Stimulated activated CD8-positive, alpha-beta memory T cell treated with anti-CD3 and anti-CD28 coated beads, Interleukin-12 subunit alpha, Interleukin-12 subunit beta, amount 100 ng/mL, for 4 hours (primary cell): Measurements from ENCODE around the gene SNN.

Source experiments
- DNase-seq: peaks from one replicate; pipeline ENCODE4 v3.0.0-alpha.2; 2020; ENCODE audit warnings: low read depth

The SNN gene

DNA sequence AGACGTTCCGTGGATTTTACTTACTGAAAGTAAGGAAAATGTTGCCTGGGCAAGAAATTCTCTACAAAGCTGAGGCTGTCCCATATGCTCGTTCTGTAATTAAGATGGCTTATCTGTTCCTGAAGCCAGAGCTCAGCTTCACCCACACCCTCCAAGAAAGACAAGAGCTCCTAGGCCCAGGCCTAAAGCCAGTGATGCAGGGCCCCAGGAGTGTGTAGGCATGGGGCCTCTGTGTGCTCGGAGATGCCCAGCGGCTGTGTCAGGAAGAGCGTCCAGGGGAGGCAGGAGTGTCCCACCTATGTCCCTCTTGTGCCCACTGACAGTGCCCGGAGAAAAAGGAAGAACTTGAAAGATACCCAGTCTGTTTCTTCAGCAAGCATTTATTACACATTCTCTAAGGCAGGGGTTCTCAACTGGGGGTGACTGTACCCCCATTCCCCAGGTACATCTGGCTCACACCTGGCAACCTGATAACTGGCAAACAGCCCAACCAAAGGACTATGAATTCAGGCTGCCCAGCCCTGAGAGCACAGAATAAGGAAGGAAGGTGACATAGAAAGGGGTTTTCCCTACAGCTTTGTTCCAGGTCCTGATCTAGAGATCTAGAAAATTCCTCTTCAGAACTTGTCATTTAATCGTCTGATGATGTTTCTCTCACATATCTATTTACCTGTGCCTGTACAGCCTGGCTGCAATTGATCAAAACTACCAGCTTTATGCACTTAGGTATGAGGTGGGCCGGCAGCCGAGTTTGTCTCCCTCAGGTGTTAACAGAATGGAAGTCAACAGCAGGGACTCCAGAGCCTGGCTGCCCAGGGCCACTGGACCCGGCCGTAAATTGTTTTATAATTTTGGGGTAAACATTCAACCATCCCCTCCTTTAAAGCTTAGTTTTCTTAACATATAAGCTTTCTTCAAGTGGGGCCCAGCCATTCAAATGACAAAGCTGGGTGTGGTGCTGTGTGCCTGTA, 12.0 kb downstream of the SNN start:
- no peak for DNase-seq

GRCh38 chr16:11681556-11681955, 13.3 kb downstream of the SNN start:
- DNase-seq = no peak

DNA sequence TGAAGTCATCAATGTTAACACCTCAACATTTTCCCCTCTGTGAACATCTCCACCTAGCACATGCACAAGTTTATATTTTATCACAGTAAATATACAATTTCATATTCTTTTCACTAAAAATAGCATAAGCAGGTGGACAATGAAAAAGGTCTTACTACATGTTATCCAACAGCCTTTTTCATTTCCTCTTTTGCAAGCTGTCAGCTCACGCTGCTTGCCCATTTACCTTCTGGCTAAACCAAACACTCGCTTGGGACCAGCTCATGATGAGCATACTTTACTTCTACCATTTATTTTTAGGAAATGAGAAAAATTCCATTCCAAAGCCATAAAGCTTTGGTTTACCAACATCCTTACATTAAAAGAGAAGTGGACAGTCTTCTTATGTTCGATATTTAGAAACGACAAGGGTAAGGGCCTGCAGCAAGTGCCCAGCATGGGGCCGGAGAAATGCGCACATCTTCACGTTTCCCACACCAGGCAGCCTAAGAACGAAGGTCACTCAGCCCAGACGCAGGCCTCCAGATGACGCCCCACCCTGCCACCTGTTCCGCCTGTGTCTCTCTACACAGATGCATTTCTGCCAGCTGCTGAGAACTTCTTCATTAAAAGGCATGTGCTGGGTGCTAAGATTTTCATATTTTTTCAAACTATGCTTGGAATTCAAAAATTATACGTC, 13.9 kb downstream of the SNN start:
- DNase-seq = no peak

GRCh38 chr16:11682655-11683096, 14.4 kb downstream of the SNN start:
- no peak for DNase-seq

- no peak for DNase-seq
Observed at GRCh38 chr16:11683145-11683544, 14.9 kb downstream of the SNN start.

DNA sequence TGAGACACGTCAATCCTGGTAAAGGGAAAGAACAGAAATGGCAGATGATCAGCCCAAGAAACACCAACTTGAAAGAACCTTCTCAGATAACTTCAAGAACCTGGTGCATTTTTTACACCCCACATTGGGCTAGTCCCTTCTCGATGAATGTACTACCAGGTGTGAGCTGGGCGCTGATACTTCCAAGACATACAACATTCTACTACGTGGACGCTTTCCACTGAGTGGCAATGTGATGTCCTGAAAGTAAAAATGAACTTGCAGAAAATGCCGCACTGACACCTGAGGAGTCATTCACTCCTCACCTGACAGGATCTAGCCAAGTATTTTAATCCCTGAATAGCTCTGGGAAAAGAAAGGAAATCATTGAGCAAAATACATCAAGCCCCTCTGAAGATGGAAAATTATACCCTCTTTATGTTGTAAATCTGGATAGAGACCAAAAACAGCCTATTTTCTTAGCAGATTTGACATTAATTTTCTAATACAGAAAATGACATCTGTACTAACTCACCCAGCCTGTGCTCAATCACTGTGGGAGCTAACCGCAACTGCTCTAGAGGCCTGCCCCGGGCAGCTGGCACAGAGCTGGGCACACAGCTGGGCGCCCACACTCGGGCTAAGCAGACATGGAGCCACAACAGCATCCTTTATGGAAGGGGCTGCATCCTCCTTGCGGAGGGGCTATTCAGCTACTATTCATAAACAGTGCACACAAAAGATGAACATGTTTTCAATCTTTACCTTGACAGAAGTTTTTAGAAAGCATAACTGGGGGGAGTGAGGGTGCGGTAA, 16.2 kb downstream of the SNN start:
- no peak for DNase-seq

DNA sequence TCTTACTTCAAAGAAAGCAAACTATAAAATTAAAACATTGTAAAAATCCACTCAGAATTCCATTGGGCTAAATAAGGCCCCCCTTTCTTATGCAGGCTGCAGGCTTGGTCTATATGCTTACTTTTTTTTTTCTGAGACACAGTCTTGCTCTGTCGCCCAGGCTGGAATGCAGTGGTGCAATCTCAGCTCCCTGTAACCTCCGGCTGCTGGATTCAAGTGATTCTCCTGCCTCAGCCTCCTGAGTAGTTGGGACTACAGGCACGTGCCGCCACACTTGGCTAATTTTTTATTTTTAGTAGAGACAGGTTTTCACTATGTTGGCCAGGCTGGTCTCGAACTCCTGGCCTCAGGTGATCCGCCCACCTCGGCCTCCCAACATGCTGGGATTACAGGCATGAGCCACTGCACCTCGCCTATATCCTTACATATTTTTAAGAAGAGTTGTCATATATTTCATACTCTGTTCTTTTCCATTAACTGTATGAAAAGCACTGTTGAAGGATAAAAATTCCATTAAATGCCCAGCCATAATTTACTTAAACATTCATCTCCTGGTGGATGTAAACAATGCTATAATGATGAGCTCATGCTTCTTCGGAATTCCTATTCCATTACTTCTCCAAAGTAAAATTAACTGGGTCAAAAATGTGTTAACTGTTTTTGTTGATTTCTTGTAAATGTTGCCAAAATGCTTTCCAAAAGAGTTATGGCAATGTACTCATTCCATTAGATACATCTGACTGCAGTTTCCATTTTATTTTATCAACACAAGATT, 17.8 kb downstream of the SNN start:
- DNase-seq = no peak

DNA sequence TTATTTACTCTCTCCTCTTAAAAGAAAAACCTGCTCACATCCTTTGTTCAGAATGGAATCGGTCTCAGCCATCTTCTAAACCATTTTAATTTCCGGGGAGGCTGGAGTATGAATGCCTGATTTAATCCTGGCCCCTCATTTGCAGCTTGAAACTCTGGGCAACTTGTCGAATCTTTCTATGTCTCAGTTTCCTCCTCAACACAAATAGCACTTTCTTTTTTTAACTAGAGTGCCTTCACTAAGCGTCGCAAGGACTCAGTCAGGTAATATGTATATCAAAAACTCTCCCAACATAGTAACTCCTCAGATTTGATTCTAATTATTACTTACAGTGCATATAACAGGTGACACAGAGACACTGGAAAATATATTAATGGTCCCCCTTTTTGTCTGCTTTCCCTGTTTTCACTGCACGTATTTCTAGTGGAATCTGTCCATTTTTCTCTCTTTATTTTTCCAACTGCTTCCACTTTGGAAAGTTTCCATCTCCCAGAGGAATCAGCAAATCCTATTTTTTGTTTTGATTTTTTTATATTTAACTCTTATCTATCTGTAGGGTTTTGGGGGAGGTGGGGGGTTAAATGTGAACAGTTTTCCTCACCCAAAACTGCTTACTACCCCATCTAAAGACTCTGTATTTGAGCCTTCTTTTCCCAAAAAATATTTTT, 18.6 kb downstream of the SNN start:
- DNase-seq = no peak

GRCh38 chr16:11687601-11688519, 19.6 kb downstream of the SNN start:
- DNase-seq = no peak

GRCh38 chr16:11688520-11688886, 20.2 kb downstream of the SNN start:
- no peak for DNase-seq

DNA sequence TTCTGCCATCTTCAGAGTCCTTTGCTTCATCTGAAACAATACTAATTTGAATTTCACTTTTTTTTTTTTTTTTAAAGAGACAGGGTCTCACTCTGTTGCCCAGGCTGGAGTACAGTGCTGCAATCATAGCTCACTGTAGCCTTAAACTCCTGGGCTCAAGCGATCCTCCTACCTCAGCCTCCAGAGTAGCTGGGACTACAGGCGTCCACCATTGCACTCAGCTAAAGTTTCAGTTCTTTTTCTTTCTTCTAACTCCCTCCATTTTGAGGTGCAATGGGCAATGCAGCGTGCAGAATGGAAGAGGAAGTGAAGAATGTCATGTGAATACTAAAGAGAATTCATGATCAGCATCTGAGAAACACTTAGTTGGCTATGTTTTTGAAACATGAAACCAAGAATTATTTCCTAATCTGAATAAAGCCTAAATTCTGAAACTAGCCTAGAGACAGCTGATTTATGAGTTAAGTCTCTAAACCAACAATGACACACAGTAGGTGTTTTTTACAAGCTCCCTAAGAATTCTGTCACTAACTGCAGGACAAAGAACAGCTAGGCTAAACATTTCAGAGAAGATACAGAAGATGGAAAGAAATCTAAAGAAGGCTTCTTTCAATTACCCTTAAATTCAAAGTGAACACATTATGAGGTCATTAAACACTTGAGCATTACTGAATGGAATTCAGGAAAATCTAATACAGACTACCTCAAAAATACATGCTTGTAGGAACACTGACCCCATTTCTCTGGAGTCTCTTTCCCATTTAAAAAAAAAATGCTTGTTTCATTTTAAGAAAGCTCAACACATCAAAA, 21.0 kb downstream of the SNN start:
- no peak for DNase-seq

DNA sequence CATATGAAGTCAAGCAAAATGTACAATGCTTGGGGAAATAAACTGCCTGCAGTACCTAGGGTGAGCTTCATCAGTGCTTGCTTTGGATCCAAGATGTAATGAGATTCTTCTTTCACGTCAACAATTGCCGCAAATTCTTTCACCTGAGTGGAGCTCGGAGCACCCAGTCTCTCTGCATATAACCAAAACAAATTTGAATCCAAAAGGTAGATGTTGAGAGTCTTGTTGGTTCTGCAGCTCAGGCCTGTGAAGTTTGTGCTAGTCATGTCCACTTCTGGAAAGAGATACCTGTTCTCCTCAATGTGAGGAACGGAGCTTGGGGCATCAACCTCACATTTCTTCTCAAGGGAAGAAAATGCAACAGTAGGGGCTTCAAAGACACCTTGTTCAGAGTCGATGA, 23.0 kb downstream of the SNN start:
- DNase-seq = no peak

DNA sequence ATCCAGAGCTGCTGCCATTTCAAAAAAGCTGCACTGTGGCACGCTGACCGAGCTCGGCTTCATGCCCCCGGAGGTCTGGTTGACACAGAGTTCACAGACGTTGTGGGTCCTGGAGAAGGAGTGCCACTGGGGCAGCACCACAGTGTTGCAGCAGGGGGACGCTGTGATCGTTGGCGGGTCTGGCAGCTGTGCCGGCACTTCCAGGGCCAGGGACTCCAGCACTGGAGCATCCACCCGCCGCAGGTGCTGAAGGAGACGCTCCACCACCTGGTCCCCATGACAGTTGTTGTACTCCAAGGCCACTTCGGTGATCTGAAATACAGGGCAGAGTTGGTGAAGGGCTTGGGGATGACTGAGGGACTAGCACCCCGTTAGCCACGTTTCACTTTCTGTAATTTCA, 23.5 kb downstream of the SNN start:
- no peak for DNase-seq

DNA sequence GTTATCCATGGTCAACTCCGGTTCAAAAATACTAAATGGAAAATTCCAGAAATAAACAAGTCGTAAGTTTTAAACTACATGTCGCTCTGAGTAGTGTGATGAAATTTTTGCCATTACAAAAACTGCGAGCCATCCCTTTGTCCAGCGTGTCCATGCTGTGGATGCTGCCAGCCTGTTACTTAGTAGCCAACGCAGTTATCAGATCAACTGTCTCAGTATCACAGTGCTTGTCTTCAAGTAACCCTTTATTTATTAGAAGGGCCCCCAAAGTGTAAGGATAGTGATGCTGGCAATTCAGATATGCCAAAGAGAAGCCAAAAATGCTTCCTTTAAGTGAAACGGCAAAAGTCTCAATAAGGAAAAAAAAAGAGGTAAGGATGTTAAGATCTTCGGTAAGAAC, 23.9 kb downstream of the SNN start:
- DNase-seq = no peak

- no peak for DNase-seq
Observed at GRCh38 chr16:11692651-11693050, 24.4 kb downstream of the SNN start.

DNA sequence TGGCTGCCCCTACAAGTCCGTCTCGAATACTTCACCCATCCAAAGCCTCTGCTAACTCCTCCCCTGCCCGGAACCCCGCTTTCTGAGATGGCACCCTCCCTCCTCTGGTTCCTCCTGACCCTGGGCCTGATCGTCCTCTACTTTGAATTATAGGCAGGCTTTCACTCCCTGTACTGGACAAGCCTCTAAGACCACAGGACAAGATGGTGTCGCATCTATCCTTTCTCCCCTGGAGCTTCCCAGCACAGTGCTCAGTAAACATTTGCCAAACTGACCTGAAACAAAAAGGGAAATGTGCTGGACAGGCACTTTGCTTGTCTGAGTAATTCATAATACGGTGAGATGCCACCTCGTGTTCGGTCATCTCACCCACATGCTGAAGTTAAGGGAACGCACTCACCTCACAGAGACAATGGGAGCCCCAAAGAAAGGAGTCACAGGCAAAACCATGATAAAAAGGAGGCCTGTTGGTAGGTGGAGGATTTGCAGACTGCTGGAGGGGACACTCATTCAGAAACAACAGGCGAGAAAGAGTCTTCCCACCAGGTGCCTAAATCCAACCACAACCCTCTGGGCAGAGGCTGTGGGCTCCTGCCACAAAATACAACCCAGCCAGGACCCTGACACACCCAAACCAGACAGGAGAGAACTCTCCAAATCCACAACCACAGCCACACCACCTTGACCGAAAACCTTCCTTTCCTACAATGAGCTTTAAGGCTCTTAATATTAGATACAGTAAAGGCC, 28.2 kb downstream of the SNN start:
- no peak for DNase-seq

DNA sequence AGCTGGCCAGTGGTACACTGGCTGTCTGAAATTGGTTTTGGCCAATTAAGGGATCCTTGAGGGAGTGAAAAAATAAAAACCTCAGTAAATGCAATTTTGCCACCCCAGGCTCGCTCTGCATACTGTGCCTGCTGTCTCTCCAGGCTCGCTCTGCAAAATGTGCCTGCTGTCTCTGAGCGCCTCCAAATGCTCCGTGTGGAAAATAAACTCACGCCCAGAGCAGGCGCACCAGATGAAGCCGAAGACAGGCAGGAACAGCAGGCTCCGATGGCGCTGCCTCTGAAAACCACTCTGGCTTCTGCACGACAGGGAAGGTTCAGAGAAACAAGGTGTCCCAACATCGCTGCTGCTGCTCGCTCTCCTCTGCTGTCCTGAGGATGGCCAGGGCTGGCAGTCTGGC, 29.1 kb downstream of the SNN start:
- DNase-seq = no peak

- no peak for DNase-seq
Observed at GRCh38 chr16:11698271-11698689, 30.0 kb downstream of the SNN start.
